HepG2 (cell line): ENCODE data around the gene LAPTM4A. TPM values are rescaled to one million over a fixed set of nuclear protein-coding genes. Genes with fewer than 3 reads are reported as not detected.
A peak's percentile ranks its signal among the peaks of the same experiment; 100 is the strongest.

Experiments
- FOXK1 ChIP-seq: sonication (generic); formaldehyde crosslinking; IDR thresholded peaks from 2 replicates; pipeline ENCODE4 v1.4.0; 2020; ENCODE audit warnings: low read depth, missing genetic modification reagents, borderline replicate concordance
- FOXP1 ChIP-seq, 2 experiments: fragments of 450-650 bp in 1 of 2; IDR thresholded peaks; 2 replicates each; pipeline ENCODE4 v1.6.1; 2017 to 2018; ENCODE audit warnings: antibody characterized with exemption in 1 of 2
- HHEX ChIP-seq: IDR thresholded peaks from 2 replicates; pipeline ENCODE4 v1.6.1; 2016; ENCODE audit warnings: control low read depth
- HOXA3 ChIP-seq: sonication (generic); formaldehyde crosslinking; IDR thresholded peaks from 2 replicates; pipeline ENCODE4 v1.5.0; 2020; ENCODE audit warnings: missing genetic modification reagents
- IRF1 ChIP-seq: sonication (generic); formaldehyde crosslinking; IDR thresholded peaks from 2 replicates; pipeline ENCODE4 v1.4.0; 2020; ENCODE audit warnings: low read depth, mild to moderate bottlenecking, missing genetic modification reagents
- POLR2AphosphoS5 ChIP-seq: IDR thresholded peaks from 2 replicates; pipeline ENCODE4 v1.6.1; 2012; ENCODE audit warnings: low read depth, low read length
- SIX4 ChIP-seq: sonication (generic); formaldehyde crosslinking; IDR thresholded peaks from 2 replicates; pipeline ENCODE4 v1.4.0; 2020; ENCODE audit warnings: missing genetic modification reagents
- SMC3 ChIP-seq: IDR thresholded peaks from 2 replicates; pipeline ENCODE4 v1.6.1; 2011; ENCODE audit warnings: low read length, improper control_type of control experiment
- SRSF4 ChIP-seq: fragments of 200-400 bp; formaldehyde crosslinking; IDR thresholded peaks from one replicate; pipeline ENCODE4 v1.6.1; 2018; ENCODE audit warnings: mild to moderate bottlenecking, low read depth, low read length, moderate library complexity; ENCODE audit not compliant: poor library complexity, severe bottlenecking
- ZMYM4 ChIP-seq: sonication (generic); formaldehyde crosslinking; IDR thresholded peaks from 2 replicates; pipeline ENCODE4 v1.8.1; 2023; ENCODE audit warnings: mild to moderate bottlenecking, missing genetic modification reagents
- ZNF260 ChIP-seq: sonication (generic); formaldehyde crosslinking; IDR thresholded peaks from 2 replicates; pipeline ENCODE4 v1.4.0; 2020; ENCODE audit warnings: missing genetic modification reagents, low read depth, mild to moderate bottlenecking, borderline replicate concordance
- ZNF292 ChIP-seq: sonication (generic); formaldehyde crosslinking; IDR thresholded peaks from 2 replicates; pipeline ENCODE4 v1.8.1; 2022; ENCODE audit warnings: mild to moderate bottlenecking, low read depth, missing genetic modification reagents, borderline replicate concordance
- ZNF343 ChIP-seq: sonication (generic); formaldehyde crosslinking; IDR thresholded peaks from 2 replicates; pipeline ENCODE4 v1.4.0; 2020; ENCODE audit warnings: mild to moderate bottlenecking, missing genetic modification reagents
- ZNF501 ChIP-seq: sonication (generic); formaldehyde crosslinking; IDR thresholded peaks from 2 replicates; pipeline ENCODE4 v1.5.1; 2020; ENCODE audit warnings: mild to moderate bottlenecking, moderate library complexity, missing genetic modification reagents
- ZNF670 ChIP-seq: sonication (generic); formaldehyde crosslinking; IDR thresholded peaks from 2 replicates; pipeline ENCODE4 v1.8.0; 2022; ENCODE audit warnings: mild to moderate bottlenecking, missing genetic modification reagents, borderline replicate concordance
- ZNF704 ChIP-seq: sonication (generic); formaldehyde crosslinking; IDR thresholded peaks from 2 replicates; pipeline ENCODE4 v1.8.1; 2023; ENCODE audit warnings: mild to moderate bottlenecking, inconsistent platforms, moderate library complexity, missing genetic modification reagents, borderline replicate concordance
- ZNF780A ChIP-seq: sonication (generic); formaldehyde crosslinking; IDR thresholded peaks from 2 replicates; pipeline ENCODE4 v1.8.0; 2022; ENCODE audit warnings: mild to moderate bottlenecking, missing genetic modification reagents, moderate library complexity
- ZNF883 ChIP-seq: sonication (generic); formaldehyde crosslinking; IDR thresholded peaks from 2 replicates; pipeline ENCODE4 v1.5.1; 2020; ENCODE audit warnings: mild to moderate bottlenecking, missing genetic modification reagents; ENCODE audit errors: not compliant biosample characterization
- polyA plus RNA-seq, 8 experiments: library from polyadenylated mRNA; depleted of rRNA in 3 of 8; stranded (reverse) in 7 of 8; unstranded in 1 of 8; fragments of >200 nt; fragmentation: Illumina TruSeq in 4 of 8; extraction: Trizol in 4 of 8; gene quantifications; 2 replicates each; pipeline versions ENCODE4 v1.2.1 to v1.2.3, GENCODE V29; 2011 to 2016; ENCODE audit warnings: low read depth in 4 of 8, missing spikeins in 1 of 8, mixed read lengths in 1 of 8; ENCODE audit not compliant: insufficient read depth in 1 of 8
- total RNA-seq, 5 experiments: library from RNA; depleted of rRNA; stranded (reverse); fragments of >200 nt; fragmentation: Illumina TruSeq; extraction: Trizol; gene quantifications; 2 replicates each; pipeline ENCODE4 v1.2.3, GENCODE V29; 2016; ENCODE audit warnings: low read depth in 1 of 5
- TF ChIP-seq, protein P1 (sequence below): sonication (generic); formaldehyde crosslinking; IDR thresholded peaks from 2 replicates; pipeline ENCODE4 v1.4.0; 2020; ENCODE audit warnings: missing genetic modification reagents
- TF ChIP-seq, protein P2 (sequence below): IDR thresholded peaks from 2 replicates; pipeline ENCODE4 v1.6.1; 2016; ENCODE audit warnings: missing compliant biosample characterization, missing genetic modification reagents, borderline replicate concordance
- TF ChIP-seq, protein P3 (sequence below): IDR thresholded peaks from 2 replicates; pipeline ENCODE4 v1.6.1; 2016; ENCODE audit warnings: low read depth

LAPTM4A gene
- total and polyA plus RNA-seq, 2 of the 13 experiments (the other 11 are each of a cell fraction or from before 2014, with no cell fraction given) = 116 to 558 TPM

DNA sequence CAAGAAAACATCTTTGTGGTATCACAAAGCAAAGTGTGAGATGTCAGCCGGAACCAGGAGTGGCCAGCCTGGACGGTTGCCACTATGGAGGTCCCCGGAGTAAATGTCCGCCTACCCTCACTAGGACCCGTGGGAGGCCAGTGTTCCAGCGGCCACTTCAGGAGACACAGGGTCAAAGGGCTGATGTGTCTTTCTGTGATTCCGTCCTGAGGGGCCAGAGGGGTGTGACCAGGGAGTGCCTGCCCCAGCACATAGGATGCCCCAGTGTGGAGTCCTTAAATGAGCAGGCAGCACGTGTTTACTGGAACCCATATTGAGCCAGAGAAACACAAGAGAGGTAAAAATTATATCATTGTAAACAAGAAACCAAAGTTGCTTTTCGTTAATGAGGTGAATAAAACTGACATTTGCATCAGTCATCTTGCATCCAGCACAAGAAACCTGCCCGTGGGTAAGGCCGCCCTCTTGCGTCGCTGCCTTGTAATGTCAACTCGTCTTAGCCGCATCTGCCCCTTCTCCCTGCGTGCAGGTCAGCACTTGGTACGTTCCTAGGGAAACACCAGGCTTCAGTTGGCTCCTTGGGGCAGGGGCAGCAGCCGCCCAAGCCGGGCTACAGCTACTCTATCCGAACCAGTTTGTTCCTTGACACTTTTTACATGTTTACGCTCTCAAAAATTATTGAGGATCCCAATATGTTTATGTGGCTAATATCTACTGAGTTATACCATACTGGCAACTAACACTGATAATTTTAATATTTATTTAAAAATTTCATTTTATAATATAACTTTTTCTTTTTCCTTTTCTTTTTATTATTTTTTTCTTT, 46.7 kb upstream of the LAPTM4A start (continued):
- TF ChIP-seq, protein P1, sequence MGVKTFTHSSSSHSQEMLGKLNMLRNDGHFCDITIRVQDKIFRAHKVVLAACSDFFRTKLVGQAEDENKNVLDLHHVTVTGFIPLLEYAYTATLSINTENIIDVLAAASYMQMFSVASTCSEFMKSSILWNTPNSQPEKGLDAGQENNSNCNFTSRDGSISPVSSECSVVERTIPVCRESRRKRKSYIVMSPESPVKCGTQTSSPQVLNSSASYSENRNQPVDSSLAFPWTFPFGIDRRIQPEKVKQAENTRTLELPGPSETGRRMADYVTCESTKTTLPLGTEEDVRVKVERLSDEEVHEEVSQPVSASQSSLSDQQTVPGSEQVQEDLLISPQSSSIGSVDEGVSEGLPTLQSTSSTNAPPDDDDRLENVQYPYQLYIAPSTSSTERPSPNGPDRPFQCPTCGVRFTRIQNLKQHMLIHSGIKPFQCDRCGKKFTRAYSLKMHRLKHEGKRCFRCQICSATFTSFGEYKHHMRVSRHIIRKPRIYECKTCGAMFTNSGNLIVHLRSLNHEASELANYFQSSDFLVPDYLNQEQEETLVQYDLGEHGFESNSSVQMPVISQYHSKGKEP = no peak
- TF ChIP-seq ZNF704 (CRISPR knock-in tag) (no peak), ZNF883 (CRISPR knock-in tag) (no peak), ZNF501 (CRISPR knock-in tag) (no peak), SRSF4 (no peak), FOXK1 (CRISPR knock-in tag) (peak; percentile 54; the same call in 1 of the 2 replicates), HOXA3 (CRISPR knock-in tag) (peak; percentile 55; the same call in 1 of the 2 replicates), IRF1 (CRISPR knock-in tag) (no peak), ZNF292 (CRISPR knock-in tag) (no peak), FOXP1 (IDR thresholded peaks at IDR 0.05) (no peak), FOXP1 (CRISPR knock-in tag; IDR thresholded peaks at IDR 0.05) (no peak), ZMYM4 (peak; percentile 23; the same call in 1 of the 2 replicates), HHEX (CRISPR knock-in tag) (no peak), SIX4 (CRISPR knock-in tag) (no peak), ZNF670 (no peak), ZNF343 (CRISPR knock-in tag) (no peak), ZNF260 (CRISPR knock-in tag) (no peak), SMC3 (peak; percentile 98), POLR2AphosphoS5 (no peak), ZNF780A (CRISPR knock-in tag) (no peak)
- TF ChIP-seq, protein P2, sequence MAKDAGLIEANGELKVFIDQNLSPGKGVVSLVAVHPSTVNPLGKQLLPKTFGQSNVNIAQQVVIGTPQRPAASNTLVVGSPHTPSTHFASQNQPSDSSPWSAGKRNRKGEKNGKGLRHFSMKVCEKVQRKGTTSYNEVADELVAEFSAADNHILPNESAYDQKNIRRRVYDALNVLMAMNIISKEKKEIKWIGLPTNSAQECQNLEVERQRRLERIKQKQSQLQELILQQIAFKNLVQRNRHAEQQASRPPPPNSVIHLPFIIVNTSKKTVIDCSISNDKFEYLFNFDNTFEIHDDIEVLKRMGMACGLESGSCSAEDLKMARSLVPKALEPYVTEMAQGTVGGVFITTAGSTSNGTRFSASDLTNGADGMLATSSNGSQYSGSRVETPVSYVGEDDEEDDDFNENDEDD (CRISPR knock-in tag) = no peak
- TF ChIP-seq, protein P3, sequence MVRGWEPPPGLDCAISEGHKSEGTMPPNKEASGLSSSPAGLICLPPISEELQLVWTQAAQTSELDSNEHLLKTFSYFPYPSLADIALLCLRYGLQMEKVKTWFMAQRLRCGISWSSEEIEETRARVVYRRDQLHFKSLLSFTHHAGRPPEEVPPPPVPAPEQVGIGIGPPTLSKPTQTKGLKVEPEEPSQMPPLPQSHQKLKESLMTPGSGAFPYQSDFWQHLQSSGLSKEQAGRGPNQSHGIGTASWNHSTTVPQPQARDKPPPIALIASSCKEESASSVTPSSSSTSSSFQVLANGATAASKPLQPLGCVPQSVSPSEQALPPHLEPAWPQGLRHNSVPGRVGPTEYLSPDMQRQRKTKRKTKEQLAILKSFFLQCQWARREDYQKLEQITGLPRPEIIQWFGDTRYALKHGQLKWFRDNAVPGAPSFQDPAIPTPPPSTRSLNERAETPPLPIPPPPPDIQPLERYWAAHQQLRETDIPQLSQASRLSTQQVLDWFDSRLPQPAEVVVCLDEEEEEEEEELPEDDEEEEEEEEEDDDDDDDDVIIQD (CRISPR knock-in tag) = 0 out of 2 replicates have a peak, but pooled peaks have one; percentile 34
